Esophagus squamous epithelium (tissue), 5 donors: Measurements from ENCODE around the gene TVP23A. TPM values are rescaled to one million over a fixed set of nuclear protein-coding genes. Genes with fewer than 3 reads are reported as not detected.

Experiments
- DNase-seq: peaks from one replicate; lab custom pipeline; 2025; lab: John Stamatoyannopoulos, UW
- H3K27ac ChIP-seq, 4 donors: fragments of 200-600 bp; sonication (generic); one replicate each; pipeline ENCODE4 v1.5.1; 2016 to 2019; ENCODE audit warnings: mild to moderate bottlenecking in 1 of 4
- H3K27me3 ChIP-seq, 4 donors: fragments of 200-600 bp; sonication (generic); 1 replicate in 3 of 4; 2 replicates in 1 of 4; pipeline versions ENCODE4 v1.5.1 to v1.6.0; 2017 to 2021; ENCODE audit warnings: antibody characterized with exemption in 1 of 4
- H3K36me3 ChIP-seq, 3 donors: fragments of 200-600 bp; sonication (generic); one replicate each; pipeline ENCODE4 v1.5.1; 2016 to 2019
- H3K4me1 ChIP-seq, 3 donors: fragments of 200-600 bp; sonication (generic); one replicate each; pipeline ENCODE4 v1.5.1; 2017 to 2019
- H3K4me3 ChIP-seq, 4 donors: fragments of 200-600 bp; sonication (generic); 1 replicate in 3 of 4; 2 replicates in 1 of 4; pipeline ENCODE4 v1.5.1; 2016 to 2019; ENCODE audit warnings: mild to moderate bottlenecking in 2 of 4, moderate library complexity in 1 of 4
- H3K9me3 ChIP-seq, 3 donors: fragments of 200-600 bp; sonication (generic); one replicate each; pipeline ENCODE4 v1.5.1; 2016 to 2019
- CTCF ChIP-seq, 6 experiments: fragments of 450-650 bp in 4 of 6; fragments of 200-600 bp in 2 of 6; sonication (generic) in 2 of 6; IDR thresholded peaks; one replicate each; pipeline ENCODE4 v1.5.1; 2016 to 2019; ENCODE audit warnings: antibody characterized with exemption in 6 of 6, mild to moderate bottlenecking in 4 of 6, moderate library complexity in 4 of 6
- POLR2A ChIP-seq, 4 donors: fragments of 450-650 bp; IDR thresholded peaks; one replicate each; pipeline ENCODE4 v1.6.1; 2017; ENCODE audit warnings: antibody characterized with exemption in 4 of 4, mild to moderate bottlenecking in 4 of 4, moderate library complexity in 3 of 4
- WGBS, 2 donors: methylation state at CpG; one replicate each; pipeline ENCODE4 v1.1.5; 2018; 5-methylcytosine and 5-hydroxymethylcytosine counted together
- intact Hi-C: fragments of 100-400 bp; cut with DNase I; formaldehyde crosslinking; loops from one replicate; pipeline ENCODE4 v1.15.0; 2022
- total RNA-seq, 4 donors: library from RNA; depleted of rRNA; stranded (reverse); fragments of >200 nt; gene quantifications; one replicate each; pipeline ENCODE4 v1.1.0, GENCODE V29; 2016
- donor health status: DM: yes; HTN: yes; CAD: no.

The TVP23A gene
- total RNA-seq, 4 donors from 2014 or later = 0.19 TPM; not detected in 3

- intact Hi-C loops = no loop called here
- no peak for TF ChIP-seq CTCF (IDR thresholded peaks at IDR 0.05)
- no peak for TF ChIP-seq POLR2A (IDR thresholded peaks at IDR 0.05)
- H3K9me3 ChIP-seq = no peaks in the 10 kb centered on the region
- H3K4me3 ChIP-seq = no peak overlapping the region
- DNase-seq = no peak
- peaks cover 18 to 39% (median 27%) of the 10 kb centered on the region in 3 donors for H3K4me1 ChIP-seq
- no peak overlapping the region for H3K27ac ChIP-seq
- H3K27me3 ChIP-seq = no peaks in the 10 kb centered on the region
- H3K36me3 ChIP-seq = no peaks in the 10 kb centered on the region
- WGBS, 2 donors = 69 to 80% methylated on average over 12 to 13 of the region's 13 CpGs
Observed at GRCh38 chr16:10824111-10824893, 5.7 kb upstream of the TVP23A start.

GRCh38 chr16:10822702-10823101 lies 4.1 kb upstream of the TVP23A start:
- Histone ChIP-seq H3K36me3 (no peaks in the 10 kb centered on the region), H3K4me1 (peaks cover 2 to 31% (median 11%) of the 10 kb centered on the region in 3 donors), H3K27me3 (peaks cover 0 to 14% (median 0%) of the 10 kb centered on the region in 4 donors), H3K9me3 (no peaks in the 10 kb centered on the region), H3K27ac (no peak overlapping the region), H3K4me3 (no peak overlapping the region)
- intact Hi-C loops = no loop called here
- DNase-seq = no peak
- TF ChIP-seq CTCF (IDR thresholded peaks at IDR 0.05) (no peak), POLR2A (IDR thresholded peaks at IDR 0.05) (no peak)
- WGBS, 2 donors = 79 to 95% methylated on average over 3 to 6 of the region's 7 CpGs

GRCh38 chr16:10820546-10820945 lies 2.0 kb upstream of the TVP23A start:
- DNase-seq = no peak
- 6 to 41% methylated on average over 1 of the region's 1 CpG for WGBS, 2 donors
- H3K36me3 ChIP-seq = no peaks in the 10 kb centered on the region
- intact Hi-C loops = no loop called here
- TF ChIP-seq POLR2A (IDR thresholded peaks at IDR 0.05) (no peak), CTCF (IDR thresholded peaks at IDR 0.05) (no peak)
- no peaks in the 10 kb centered on the region for H3K9me3 ChIP-seq
- no peak overlapping the region for H3K4me3 ChIP-seq
- H3K27me3 ChIP-seq = peaks cover 0 to 18% (median 0%) of the 10 kb centered on the region in 4 donors
- H3K4me1 ChIP-seq = peaks cover 0 to 15% (median 0%) of the 10 kb centered on the region in 3 donors
- no peak overlapping the region for H3K27ac ChIP-seq

- TF ChIP-seq CTCF (IDR thresholded peaks at IDR 0.05) (no peak), POLR2A (IDR thresholded peaks at IDR 0.05) (no peak)
- Histone ChIP-seq H3K9me3 (no peaks in the 10 kb centered on the region), H3K4me1 (peaks cover 0 to 8% (median 0%) of the 10 kb centered on the region in 3 donors), H3K4me3 (no peak overlapping the region), H3K27ac (no peak overlapping the region), H3K27me3 (peaks cover 0 to 18% (median 0%) of the 10 kb centered on the region in 4 donors), H3K36me3 (no peaks in the 10 kb centered on the region)
- intact Hi-C loops = no loop called here
- no peak for DNase-seq
- 93 to 100% methylated on average over 1 of the region's 1 CpG for WGBS, 2 donors
Observed at GRCh38 chr16:10817514-10817913, 1.1 kb downstream of the TVP23A start.

GRCh38 chr16:10813099-10813455 lies 5.5 kb downstream of the TVP23A start:
- Histone ChIP-seq H3K4me1 (peaks cover 0 to 3% (median 0%) of the 10 kb centered on the region in 3 donors), H3K4me3 (no peak overlapping the region), H3K27ac (no peak overlapping the region), H3K27me3 (peaks cover 0 to 8% (median 0%) of the 10 kb centered on the region in 4 donors), H3K9me3 (no peaks in the 10 kb centered on the region), H3K36me3 (no peaks in the 10 kb centered on the region)
- TF ChIP-seq POLR2A (IDR thresholded peaks at IDR 0.05) = no peak
- no peak for TF ChIP-seq CTCF (IDR thresholded peaks at IDR 0.05)
- DNase-seq = no peak
- intact Hi-C loops = no loop called here
- WGBS, 2 donors = 66 to 75% methylated on average over 4 of the region's 4 CpGs
